Activated T-helper 9 cell treated with anti-CD3 and anti-CD28 coated beads, Interleukin-2, amount 50 U/mL, for 16 hours (primary cell): ENCODE data around the gene HYAL4.
"Not testable (repeated sequence)": the region's sequence is repeated elsewhere in the genome, so short reads cannot be mapped to it uniquely, and the experiment has no call there.

Source experiments
- DNase-seq: peaks from one replicate; pipeline ENCODE4 v3.0.0-alpha.2; 2020; ENCODE audit warnings: low read depth

HYAL4 gene

DNA sequence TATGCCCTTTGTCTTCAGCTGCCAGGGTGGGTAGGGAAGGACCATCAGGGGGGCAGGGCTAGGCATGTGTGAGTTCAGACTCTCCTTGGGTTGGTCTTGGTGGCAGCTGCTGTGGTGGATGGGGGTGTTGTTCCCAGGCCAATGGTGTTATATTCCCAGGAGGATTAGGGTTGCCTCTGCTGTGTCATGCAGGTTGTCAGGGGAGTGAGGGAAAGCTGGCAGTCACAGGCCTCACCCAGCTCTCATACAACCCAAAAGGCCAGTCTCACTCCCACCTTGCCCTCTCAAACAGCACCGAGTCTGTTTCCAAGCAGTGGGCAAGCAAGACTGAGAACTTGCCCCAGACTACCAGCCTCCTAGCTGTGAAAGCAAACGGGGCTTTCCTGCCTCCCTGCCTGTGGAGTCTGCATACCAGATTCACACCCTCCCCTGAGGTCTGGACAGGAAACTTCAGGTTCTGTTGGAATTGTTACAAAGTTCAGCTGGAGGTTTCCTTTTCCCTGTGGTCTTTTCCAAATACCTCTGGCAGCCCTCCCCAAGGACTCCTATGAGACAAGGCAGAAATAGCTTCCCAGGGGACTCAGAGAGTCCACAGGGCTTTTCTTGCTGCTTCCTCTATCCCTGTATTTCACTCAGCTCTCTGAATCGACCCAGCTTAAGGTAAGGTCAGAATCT, 1.4 kb downstream of the HYAL4 start:
- DNase-seq = no peak

- DNase-seq = no peak
These were observed 2.9 kb downstream of the HYAL4 start for GRCh38 chr7:123847868-123848267.

- DNase-seq = no peak
These were observed 4.9 kb downstream of the HYAL4 start for GRCh38 chr7:123849855-123850254.

DNA sequence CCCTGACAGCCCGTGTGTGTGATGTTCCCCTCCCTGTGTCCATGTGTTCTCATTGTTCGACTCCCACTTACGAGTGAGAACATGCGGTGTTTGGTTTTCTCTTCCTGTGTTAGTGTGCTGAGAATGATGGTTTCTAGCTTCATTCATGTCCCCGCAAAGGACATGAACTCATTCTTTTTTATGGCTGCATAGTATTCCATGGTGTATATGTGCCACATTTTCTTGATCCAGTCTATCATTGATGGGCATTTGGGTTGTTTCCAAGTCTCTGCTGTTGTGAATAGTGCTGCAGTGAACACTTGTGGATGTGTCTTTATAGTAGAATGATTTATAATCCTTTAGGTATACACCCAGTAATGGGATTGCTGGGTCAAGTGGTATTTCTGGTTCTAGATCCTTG, 6.4 kb downstream of the HYAL4 start:
- DNase-seq = not testable (repeated sequence)

- DNase-seq = not testable (repeated sequence)
These were observed 9.3 kb downstream of the HYAL4 start for GRCh38 chr7:123854291-123854690.

DNA sequence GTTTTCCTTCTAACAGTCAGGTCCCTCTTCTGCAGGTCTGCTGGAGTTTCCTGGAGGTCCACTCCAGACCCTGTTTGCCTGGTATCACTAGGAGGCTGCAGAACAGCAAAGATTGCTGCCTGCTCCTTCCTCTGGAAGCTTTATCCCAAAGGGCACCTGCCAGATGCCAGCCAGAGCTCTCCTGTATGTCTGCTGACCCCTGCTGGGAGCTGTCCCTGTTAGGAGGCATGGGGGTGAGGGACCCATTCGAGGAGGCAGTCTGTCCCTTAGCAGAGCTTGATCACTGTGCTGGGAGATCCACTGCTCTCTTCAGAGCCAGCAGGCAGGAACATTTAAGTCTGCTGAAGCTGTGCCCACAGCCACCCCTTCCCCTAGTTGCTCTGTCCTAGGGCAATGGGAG, 11.5 kb downstream of the HYAL4 start:
- not testable (repeated sequence) for DNase-seq

DNA sequence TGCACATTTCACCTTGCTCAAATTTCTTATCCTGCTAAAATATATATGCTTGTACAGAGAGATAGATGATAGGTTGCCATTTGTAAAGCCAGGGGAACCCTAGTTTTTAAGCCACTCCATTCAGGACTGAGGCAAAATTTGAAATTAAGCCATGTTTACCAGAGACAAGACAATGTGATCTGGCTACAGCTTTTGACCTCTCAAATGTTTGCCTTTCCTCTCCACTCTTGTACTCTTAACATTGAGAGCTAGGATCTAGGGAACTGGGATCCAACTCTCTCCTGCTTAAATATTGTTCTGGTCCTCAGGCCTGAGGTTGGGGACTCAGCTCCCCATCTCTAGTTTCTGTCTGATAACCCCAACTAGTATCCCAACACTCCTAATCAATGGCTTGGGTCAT, 15.9 kb downstream of the HYAL4 start:
- no peak for DNase-seq

DNA sequence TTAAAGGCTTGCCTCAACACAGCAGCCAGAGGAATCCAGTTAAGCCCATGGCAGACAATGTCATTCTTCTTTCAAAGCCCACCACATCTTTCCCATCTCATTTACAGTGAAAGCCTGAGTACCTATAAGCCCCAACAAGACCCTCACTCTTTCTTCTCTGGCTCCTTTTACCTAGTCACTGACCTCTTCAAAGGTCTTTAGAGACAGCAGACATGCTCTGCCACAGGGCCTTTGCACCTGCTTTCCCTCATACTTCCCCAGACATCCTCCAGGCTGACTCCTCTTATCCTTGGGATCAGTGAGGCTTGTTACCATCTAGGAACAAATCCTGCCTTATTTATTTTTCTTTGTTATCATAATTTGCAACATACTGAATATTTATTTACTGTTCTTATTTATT, 17.8 kb downstream of the HYAL4 start:
- no peak for DNase-seq

GRCh38 chr7:123863461-123863860, 18.5 kb downstream of the HYAL4 start:
- DNase-seq = no peak

GRCh38 chr7:123864012-123864411, 19.0 kb downstream of the HYAL4 start:
- no peak for DNase-seq

GRCh38 chr7:123864436-123864835, 19.5 kb downstream of the HYAL4 start:
- no peak for DNase-seq

DNA sequence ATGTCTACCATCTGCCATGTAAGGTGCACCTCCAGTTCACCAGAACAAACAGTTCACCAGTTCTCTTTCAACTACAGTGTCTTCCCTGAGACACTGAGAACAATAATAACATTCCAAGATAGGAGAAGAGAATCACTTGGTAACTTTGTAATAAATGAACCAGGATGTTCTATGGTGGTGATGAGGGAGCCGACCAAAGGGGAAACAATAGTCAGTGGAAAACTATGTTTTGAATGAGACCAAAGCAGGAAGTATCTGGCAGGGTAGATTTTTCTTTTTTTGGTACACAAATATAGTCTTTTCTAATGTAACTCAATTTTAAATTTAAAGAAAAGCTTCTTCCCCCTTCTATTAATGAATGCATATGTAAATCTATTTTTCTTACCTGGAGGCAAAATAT, 20.0 kb downstream of the HYAL4 start:
- DNase-seq = no peak

- DNase-seq = no peak
These were observed 20.6 kb downstream of the HYAL4 start for GRCh38 chr7:123865517-123866117.

DNA sequence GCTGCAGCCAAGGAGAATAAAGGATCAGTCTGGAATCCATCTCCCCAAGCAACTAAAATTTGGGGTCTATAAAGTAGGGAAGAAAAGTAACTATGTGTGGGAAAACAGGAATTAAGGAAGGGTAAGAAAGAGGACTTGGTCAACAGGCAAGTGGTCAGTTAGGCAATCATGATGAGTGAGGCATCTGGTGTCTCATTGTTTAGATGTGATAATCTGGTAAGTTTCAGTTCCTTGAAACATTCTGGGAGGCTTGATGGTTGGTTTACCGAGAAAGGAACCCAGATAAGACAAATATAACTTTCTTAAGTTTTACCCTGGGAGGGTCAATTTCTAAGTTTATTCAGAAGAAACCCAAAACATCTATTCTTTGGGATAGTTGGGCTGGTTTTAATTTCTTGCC, 22.3 kb downstream of the HYAL4 start:
- no peak for DNase-seq

DNA sequence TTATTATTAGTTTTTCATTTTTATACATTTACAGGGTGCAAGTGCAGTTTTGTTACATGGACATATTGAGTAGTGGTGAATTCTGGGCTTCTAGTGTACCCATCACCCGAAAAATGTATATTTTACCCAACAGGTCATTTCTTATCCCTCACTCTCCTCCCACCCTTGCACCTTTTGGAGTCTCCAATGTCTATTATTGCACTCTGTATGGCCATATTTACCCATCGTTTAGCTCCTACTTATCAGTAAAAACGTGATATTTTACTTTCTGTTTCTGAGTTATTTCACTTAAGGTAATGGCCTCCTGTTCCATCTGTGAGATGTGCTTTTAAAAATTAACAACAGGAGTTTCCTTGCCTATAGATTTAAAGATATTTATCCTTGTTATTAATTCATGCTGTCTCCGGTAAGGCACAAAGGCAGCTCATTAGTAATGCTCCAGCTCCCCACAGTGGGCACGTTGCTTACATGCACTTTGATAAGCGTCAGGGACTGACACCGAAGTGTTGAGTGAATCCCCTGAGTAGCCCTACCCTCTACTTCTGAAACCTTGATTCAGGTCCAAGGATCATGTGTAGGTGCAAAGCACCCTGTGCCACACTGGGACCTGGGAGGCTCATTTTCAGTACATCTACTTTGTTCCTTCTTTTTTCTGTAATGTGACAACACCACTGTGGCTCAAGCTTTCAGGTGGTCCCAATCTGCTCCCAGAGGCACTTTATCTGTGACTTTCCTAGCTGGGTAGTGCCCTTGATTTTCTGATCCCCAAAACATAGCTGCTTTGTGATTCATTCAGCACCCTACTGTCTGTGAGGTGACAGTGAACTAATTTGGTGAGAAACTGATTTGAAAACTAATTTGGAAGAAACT, 27.3 kb downstream of the HYAL4 start:
- DNase-seq = no peak

DNA sequence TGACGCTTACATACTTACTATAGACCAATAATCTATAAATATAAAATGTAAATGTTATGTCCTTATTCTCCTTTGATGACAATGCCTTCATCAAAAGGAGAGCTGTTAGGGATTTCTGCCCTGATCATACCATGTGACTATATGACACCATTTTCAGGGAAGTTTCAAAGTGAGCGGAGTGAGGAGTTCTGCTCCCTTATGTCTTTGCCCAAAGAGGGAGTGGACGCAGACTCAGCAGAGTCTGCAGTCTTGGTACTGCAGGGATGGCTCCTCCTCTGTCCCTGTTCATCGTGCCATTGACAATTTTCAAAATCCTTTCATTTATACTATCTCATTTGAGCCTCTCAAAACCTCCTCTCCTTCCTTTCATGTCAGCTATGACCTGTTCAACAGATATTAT, 27.9 kb downstream of the HYAL4 start:
- DNase-seq = no peak

DNA sequence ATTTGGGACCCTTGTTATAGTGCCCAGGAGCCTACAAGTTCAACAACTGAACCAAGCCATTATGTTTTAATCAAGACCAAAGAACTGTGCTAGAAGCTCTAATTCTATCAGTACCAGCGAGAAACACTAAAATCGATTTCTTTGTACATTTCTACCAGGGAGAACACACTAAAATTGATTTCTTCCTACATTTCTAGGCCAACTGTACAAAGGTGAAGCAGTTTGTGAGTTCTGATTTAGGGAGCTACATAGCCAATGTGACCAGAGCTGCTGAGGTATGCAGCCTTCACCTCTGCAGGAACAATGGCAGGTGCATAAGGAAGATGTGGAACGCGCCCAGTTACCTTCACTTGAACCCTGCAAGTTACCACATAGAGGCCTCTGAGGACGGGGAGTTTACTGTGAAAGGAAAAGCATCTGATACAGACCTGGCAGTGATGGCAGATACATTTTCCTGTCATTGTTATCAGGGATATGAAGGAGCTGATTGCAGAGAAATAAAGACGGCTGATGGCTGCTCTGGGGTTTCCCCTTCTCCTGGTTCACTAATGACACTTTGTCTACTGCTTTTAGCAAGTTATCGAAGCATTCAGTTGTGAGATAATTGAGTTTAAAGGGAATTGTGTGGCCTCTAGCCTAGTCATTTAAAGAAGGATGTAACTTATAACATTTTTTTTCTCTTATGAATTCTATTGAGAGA, 31.7 kb downstream of the HYAL4 start:
- DNase-seq = no peak

- no peak for DNase-seq
These were observed 34.7 kb downstream of the HYAL4 start for GRCh38 chr7:123879628-123880027.

DNA sequence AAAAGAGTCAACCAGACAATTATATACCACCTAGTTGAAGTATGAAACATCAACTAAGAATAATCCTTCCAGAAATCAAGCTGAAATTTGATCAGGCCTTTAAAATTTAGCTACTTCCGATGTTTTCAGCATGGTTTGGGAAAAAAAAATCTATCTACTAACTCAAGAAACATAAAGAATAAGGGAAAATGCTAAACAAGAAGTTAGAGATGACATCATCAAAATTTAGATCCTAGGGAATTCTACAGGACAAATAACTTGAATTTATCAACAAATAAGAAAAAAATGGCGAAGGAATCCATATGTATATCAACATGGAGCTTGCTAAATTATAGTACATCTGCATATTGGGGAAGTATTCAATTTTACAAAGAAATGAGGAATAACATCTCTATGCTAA, 36.3 kb downstream of the HYAL4 start:
- DNase-seq = no peak

DNA sequence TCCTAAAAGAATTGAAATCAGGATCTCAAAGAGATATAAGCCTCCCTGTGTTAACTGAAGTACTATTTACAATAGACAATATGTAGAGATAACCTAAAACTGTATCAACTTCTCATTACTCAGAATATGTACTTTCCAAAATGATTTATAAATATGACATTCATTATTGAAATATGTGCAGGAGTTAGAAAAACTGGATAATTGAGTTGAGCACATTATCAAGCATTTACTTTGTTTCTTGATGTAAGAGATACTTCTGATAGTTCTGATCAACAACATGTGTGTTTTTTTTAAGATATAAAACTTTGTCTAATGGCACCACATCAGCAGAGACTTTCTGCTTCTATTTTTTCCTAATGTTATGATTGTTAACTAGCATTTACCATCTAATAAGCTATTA, 38.2 kb downstream of the HYAL4 start:
- no peak for DNase-seq

DNA sequence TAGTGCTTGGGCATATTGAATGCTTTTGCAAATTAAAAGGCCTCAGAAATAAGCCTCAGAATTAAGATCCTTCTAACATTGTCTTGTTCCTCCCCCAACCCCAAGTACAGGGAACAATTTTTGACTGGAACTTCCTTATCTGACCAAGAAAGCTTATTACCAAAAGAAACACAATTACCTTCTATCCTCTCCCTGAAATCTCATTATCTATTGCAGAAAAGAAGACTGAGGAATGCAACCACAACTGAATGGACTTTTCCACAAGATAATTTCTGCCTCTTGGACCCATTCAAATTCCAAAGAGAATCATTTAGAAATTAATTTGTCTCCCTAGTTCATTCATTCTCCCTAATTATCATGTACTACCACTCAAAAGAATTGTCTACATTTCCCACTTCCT, 43.2 kb downstream of the HYAL4 start:
- DNase-seq = no peak

- DNase-seq = not testable (repeated sequence)
These were observed 49.8 kb downstream of the HYAL4 start for GRCh38 chr7:123894753-123895152.

DNA sequence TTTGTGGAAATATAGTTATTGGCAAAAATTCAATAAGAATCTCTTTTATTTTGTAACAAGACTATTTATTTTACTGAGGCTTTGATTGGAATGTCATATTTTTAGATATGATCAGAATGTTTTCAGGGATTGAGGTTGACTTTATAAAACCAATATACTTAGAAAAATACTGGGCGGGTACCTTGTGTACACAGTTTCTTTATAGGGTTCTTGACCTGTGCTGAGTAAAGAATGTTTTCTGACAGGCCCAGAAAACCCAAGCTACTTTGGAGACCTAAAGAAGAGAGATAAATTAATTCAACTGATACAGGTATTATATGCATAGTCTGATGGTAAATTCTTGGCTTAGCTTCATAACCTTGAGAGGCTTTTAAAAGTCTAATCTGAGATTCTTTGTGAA, 56.1 kb downstream of the HYAL4 start:
- DNase-seq = no peak
